Heart right ventricle (tissue), 16 donors: Measurements from ENCODE around the gene RB1. TPM values are rescaled to one million over a fixed set of nuclear protein-coding genes. Genes with fewer than 3 reads are reported as not detected.

Experiments used
- ATAC-seq, 8 donors: fragments of 200-7000 bp; cut with Tn5 transposase; one replicate each; pipeline ENCODE4 v1.9.1; 2020; ENCODE audit warnings: mild to moderate bottlenecking in 8 of 8, moderate library complexity in 8 of 8, moderate number of reproducible peaks in 1 of 8
- DNase-seq, 2 donors: peaks; one replicate each; pipeline ENCODE4 v3.0.0-alpha.2; 2020
- H3K27ac ChIP-seq, 10 donors: fragments of 200-600 bp; sonication (generic) in 2 of 10; one replicate each; pipeline versions ENCODE4 v1.5.0 to v1.8.0; 2020 to 2022; ENCODE audit warnings: mild to moderate bottlenecking in 3 of 10
- H3K27me3 ChIP-seq, 7 donors: fragments of 200-600 bp; one replicate each; pipeline ENCODE4 v1.8.0; 2021 to 2022; ENCODE audit warnings: mild to moderate bottlenecking in 2 of 7
- H3K36me3 ChIP-seq, 9 donors: fragments of 200-600 bp; sonication (generic) in 1 of 9; one replicate each; pipeline versions ENCODE4 v1.5.0 to v1.8.0; 2020 to 2022; ENCODE audit warnings: mild to moderate bottlenecking in 2 of 9
- H3K4me1 ChIP-seq, 9 donors: fragments of 200-600 bp; sonication (generic) in 1 of 9; one replicate each; pipeline versions ENCODE4 v1.5.0 to v1.8.0; 2020 to 2022; ENCODE audit warnings: mild to moderate bottlenecking in 4 of 9
- H3K4me3 ChIP-seq, 10 donors: fragments of 200-600 bp; sonication (generic) in 2 of 10; one replicate each; pipeline versions ENCODE4 v1.5.0 to v1.8.0; 2020 to 2022; ENCODE audit warnings: mild to moderate bottlenecking in 7 of 10, moderate library complexity in 2 of 10
- H3K9me3 ChIP-seq, 11 donors: fragments of 200-600 bp in 10 of 11; sonication (generic) in 2 of 11; one replicate each; pipeline versions ENCODE4 v1.5.0 to v1.8.0; 2013 to 2022; ENCODE audit warnings: mild to moderate bottlenecking in 2 of 11, control low read depth in 1 of 11, moderate library complexity in 1 of 11
- CTCF ChIP-seq, 9 donors: fragments of 200-600 bp; sonication (generic) in 2 of 9; IDR thresholded peaks; one replicate each; pipeline versions ENCODE4 v1.5.0 to v1.8.0; 2021 to 2022; ENCODE audit warnings: antibody characterized with exemption in 9 of 9, mild to moderate bottlenecking in 5 of 9, moderate library complexity in 1 of 9
- WGBS, 2 donors: extraction: QIAGEN DNeasy Blood & Tissue Kit; methylation state at CpG; one replicate each; pipeline ENCODE4 v1.1.7; 2013; ENCODE audit warnings: inconsistent platforms in 1 of 2; 5-methylcytosine and 5-hydroxymethylcytosine counted together
- intact Hi-C, 10 donors: fragments of 100-400 bp; cut with DNase I; formaldehyde crosslinking; loops; one replicate each; pipeline versions ENCODE4 v1.11.1 to v1.14.2; 2022
- polyA plus RNA-seq, 2 donors: library from polyadenylated mRNA; stranded (reverse); fragments of 200-250 nt; gene quantifications; one replicate each; pipeline ENCODE4 v1.2.3, GENCODE V29; 2013
- total RNA-seq, 10 donors: library from RNA; stranded (reverse); fragmentation: NEBNext Ultra II Directional in 3 of 10; extraction: Animal tissue kit (Norgen Biotek cat#: 25700) in 3 of 10; gene quantifications; one replicate each; pipeline versions ENCODE4 v1.2.1 to v1.2.4, GENCODE V29; 2021 to 2023
- donor health status: Arrhythmogenic right ventricular cardiomyopathy.
- donor health status: ischemic (EF 13 %, LVEDD 7.1; RV severe dilation, severe dysfunction).
- donor health status: healthy with polysubstance abuse.
- donor health status: DM: no; HTN: yes; CAD: no.
- donor health status: DM: no; HTN: no; CAD: no.
- donor health status: ischemic (EF 25% LVEDD 6.9; RV normal size, moderate dysfunction).
- donor health status: ischemic (EF 25% LVEDD 5.7; RV mildly dilated, moderate dysfunction).
- donor health status: healthy.
- donor health status: DM: yes; HTN: yes; CAD: no.
- donor health status: Ischemic cardiomyopathy.
- donor health status: ischemic (EF 35%, LVEDD 5.7; RV mildly dilated, moderate dysfunction).
- donor health status: nonischemic (EF 11% LVEDD 7.7; RV severe dilation, severe dysfunction).
- donor health status: DM: yes; HTN: yes; CAD: no.
- donor health status: PGD.
- donor health status: ischemic (EF 29% LVEDD 5.4; RV normal size, mild dysfunction).
- donor health status: nonischemic (EF 23%, LVEDD 6.1; RV moderate dilation, normal function).

Gene RB1
- total and polyA plus RNA-seq, 12 donors, result 12.1 to 42.0 (median 25.9) TPM

GRCh38 chr13:48492470-48493065, 189.0 kb downstream of the RB1 start:
- intact Hi-C loops, result loop anchor here in 4 of 10 donors (5.0 to 10.0 kb wide), 4 partner anchors 45 to 88 kb away; no protein-coding TSS in a partner anchor

GRCh38 chr13:48493066-48493765, 189.7 kb downstream of the RB1 start:
- Histone ChIP-seq H3K4me1 (peaks cover 0 to 80% (median 37%) of the 10 kb centered on the region in 9 donors), H3K27me3 (no peaks in the 10 kb centered on the region), H3K27ac (peak overlapping the region in 9 of 10 donors; percentile 61 to 90 (median 74)), H3K36me3 (peaks cover 0 to 33% (median 0%) of the 10 kb centered on the region in 9 donors), H3K9me3 (peaks cover 0 to under 1% (median 0%) of the 10 kb centered on the region in 11 donors), H3K4me3 (peak overlapping the region in 6 of 10 donors; percentile 30 to 47 (median 39))
- WGBS, 2 donors, result 58 to 70% methylated on average over 4 of the region's 4 CpGs
- TF ChIP-seq CTCF (IDR thresholded peaks at IDR 0.05), result no peak
- DNase-seq (no peak), ATAC-seq (peak in 6 of 8 donors; percentile 5 to 43 (median 16))
- intact Hi-C loops, result loop anchor here in 4 of 10 donors (5.0 to 10.0 kb wide), 4 partner anchors 46 to 88 kb away; no protein-coding TSS in a partner anchor

More at GRCh38 chr13:48492470-48493065, 189.0 kb downstream of the RB1 start:
- peak overlapping the region; percentile 24 to 90 (median 74) for H3K27ac ChIP-seq
- H3K4me3 ChIP-seq, result peak overlapping the region in 9 of 10 donors; percentile 12 to 51 (median 38)
- peaks cover 0 to 33% (median 0%) of the 10 kb centered on the region in 9 donors for H3K36me3 ChIP-seq
- peaks cover 0 to 80% (median 37%) of the 10 kb centered on the region in 9 donors for H3K4me1 ChIP-seq
- ATAC-seq (peak; percentile 90 to 95 (median 93)), DNase-seq (peak; percentile 79 to 88)
- 27 to 41% methylated on average over 16 of the region's 16 CpGs for WGBS, 2 donors
- H3K9me3 ChIP-seq, result peaks cover 0 to 7% (median 0%) of the 10 kb centered on the region in 11 donors
- TF ChIP-seq CTCF (IDR thresholded peaks at IDR 0.05), result no peak
- no peaks in the 10 kb centered on the region for H3K27me3 ChIP-seq

- intact Hi-C loops, result loop anchor here in 4 of 10 donors (2.0 to 10.0 kb wide), 5 partner anchors 47 to 89 kb away; partner anchors contain the start of gene LPAR6 (in 1 of the 4)
- H3K4me3 ChIP-seq, result no peak overlapping the region
- ATAC-seq (no peak), DNase-seq (no peak)
- H3K27me3 ChIP-seq, result no peaks in the 10 kb centered on the region
- no peaks in the 10 kb centered on the region for H3K9me3 ChIP-seq
- no peak for TF ChIP-seq CTCF (IDR thresholded peaks at IDR 0.05)
- 77 to 87% methylated on average over 2 of the region's 2 CpGs for WGBS, 2 donors
- peaks cover 0 to 29% (median 0%) of the 10 kb centered on the region in 9 donors for H3K36me3 ChIP-seq
- H3K4me1 ChIP-seq, result peaks cover 0 to 77% (median 37%) of the 10 kb centered on the region in 9 donors
- peak overlapping the region in 8 of 10 donors; percentile 26 to 90 (median 54) for H3K27ac ChIP-seq
Measured at GRCh38 chr13:48493851-48494250, 190.3 kb downstream of the RB1 start.

- Histone ChIP-seq H3K36me3 (peaks cover 0 to 27% (median 0%) of the 10 kb centered on the region in 9 donors), H3K4me1 (peaks cover 0 to 71% (median 37%) of the 10 kb centered on the region in 9 donors), H3K4me3 (no peak overlapping the region), H3K27ac (peak overlapping the region in 5 of 10 donors; percentile 28 to 90 (median 55)), H3K27me3 (no peaks in the 10 kb centered on the region), H3K9me3 (no peaks in the 10 kb centered on the region)
- DNase-seq (no peak), ATAC-seq (peak in 1 of 8 donors; percentile 18)
- WGBS, 2 donors, result 72 to 74% methylated on average over 1 of the region's 1 CpG
- intact Hi-C loops, result loop anchor here in 5 of 10 donors (2.0 to 10.0 kb wide), 6 partner anchors 48 to 90 kb away; partner anchors contain the start of gene LPAR6 (in 1 of the 5)
- no peak for TF ChIP-seq CTCF (IDR thresholded peaks at IDR 0.05)
Measured at GRCh38 chr13:48494874-48495273, 191.3 kb downstream of the RB1 start.
